ENCODE measurements around the gene MYO7A.
"Not testable (repeated sequence)": the region's sequence is repeated elsewhere in the genome, so short reads cannot be mapped to it uniquely, and the experiment has no call there.

MYO7A gene

DNA sequence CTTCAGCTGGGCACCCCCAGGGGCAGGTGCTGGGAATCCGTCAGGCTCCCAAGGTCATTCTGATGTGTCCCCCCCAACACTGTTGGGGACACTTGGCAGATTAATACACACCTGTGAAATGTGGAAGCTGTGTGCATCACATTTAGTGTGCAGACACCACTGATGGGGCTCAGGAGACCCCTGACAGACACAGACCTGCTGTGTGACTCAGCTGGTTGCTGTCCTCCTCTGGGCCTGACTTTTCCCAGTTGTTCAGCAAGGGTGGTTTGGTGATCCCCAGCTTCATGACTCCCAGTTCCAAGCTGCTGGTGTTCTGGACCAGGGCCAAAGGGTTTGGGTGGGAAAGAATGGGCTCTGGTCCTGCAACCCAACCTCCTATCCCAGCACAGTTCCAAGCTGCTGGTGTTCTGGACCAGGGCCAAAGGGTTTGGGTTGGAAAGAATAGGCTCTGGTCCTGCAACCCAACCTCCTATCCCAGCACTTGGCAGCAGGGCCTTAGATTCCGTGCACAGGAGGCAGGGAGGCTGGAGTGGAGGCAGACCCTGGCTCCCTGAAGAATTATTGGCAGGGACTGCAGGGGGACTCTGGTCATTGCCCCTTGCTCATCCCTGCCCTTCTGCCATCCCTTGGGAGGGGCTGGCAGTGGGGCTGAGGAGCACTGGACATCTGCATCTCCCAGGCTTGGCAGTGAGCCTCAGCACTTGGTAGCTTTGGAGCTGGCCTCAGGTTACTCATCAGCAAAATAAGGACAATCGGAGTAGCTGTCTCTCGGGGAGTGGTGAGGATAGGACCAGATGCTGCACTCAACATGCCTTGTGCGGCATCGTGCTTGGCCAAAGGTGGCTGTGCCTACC, 33.8 kb upstream of the MYO7A start:
- DNase-seq (ENCODE audit: low read depth), result no peak
- TF ChIP-seq, protein P1, sequence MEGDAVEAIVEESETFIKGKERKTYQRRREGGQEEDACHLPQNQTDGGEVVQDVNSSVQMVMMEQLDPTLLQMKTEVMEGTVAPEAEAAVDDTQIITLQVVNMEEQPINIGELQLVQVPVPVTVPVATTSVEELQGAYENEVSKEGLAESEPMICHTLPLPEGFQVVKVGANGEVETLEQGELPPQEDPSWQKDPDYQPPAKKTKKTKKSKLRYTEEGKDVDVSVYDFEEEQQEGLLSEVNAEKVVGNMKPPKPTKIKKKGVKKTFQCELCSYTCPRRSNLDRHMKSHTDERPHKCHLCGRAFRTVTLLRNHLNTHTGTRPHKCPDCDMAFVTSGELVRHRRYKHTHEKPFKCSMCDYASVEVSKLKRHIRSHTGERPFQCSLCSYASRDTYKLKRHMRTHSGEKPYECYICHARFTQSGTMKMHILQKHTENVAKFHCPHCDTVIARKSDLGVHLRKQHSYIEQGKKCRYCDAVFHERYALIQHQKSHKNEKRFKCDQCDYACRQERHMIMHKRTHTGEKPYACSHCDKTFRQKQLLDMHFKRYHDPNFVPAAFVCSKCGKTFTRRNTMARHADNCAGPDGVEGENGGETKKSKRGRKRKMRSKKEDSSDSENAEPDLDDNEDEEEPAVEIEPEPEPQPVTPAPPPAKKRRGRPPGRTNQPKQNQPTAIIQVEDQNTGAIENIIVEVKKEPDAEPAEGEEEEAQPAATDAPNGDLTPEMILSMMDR (IDR thresholded peaks at IDR 0.05; ENCODE audit: insufficient read depth, low read depth, low read length, missing control alignments), result no peak
- H3K4me3 ChIP-seq (ENCODE audit: low read depth, low read length), result no peak overlapping the region

GRCh38 chr11:77094841-77095365, 33.1 kb upstream of the MYO7A start:
- DNase-seq (ENCODE audit: low read depth), result no peak
- TF ChIP-seq, protein P1 (IDR thresholded peaks at IDR 0.05; ENCODE audit: insufficient read depth, low read depth, low read length, missing control alignments), result no peak
- H3K4me3 ChIP-seq (ENCODE audit: low read depth, low read length), result no peak overlapping the region

DNA sequence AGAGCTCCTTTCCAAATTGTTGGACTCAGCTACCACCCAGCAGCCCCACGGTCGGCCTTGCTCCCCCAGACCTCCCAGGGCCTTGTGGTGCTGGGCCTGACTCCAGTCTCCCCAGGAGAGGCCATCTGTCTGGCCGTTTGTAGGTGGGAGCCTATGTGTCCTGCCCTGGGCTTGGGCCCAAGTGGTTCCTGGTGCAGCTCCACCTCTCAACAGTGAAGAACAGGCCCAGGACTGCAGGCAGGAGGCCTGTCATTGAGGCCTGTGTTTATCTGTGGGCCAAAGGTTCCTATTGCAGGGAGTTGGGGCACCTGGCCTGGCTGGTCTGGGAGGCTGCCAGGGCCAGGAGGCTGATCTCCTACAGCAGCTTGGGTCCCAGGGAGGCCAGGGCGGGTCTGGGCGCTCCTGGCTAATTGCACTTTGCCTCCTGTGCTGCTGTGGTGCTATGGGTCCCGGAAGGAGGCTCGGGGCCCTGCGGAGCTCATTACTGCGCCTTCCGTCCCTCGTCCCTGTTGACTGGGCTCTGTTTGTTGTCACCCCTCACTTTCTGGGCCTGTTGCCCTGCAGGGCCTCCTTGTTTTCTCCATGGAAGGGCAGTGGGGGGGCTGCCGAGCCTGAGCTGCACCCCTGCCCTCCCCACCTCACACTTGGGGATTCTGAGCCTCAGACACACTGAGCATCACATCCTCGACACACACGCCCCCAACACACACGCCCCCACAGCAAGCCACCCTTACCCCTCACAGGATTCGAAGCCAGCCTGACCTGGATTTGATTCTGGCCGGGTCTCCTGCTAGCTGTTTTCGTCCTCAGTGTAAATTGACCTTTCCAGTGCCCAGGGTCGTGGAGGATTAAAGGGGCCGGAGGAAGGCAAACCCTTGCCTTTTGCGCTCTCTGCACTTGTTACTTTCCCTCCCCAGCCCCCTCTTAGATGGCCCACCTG, 32.2 kb upstream of the MYO7A start:
- no peak for DNase-seq (ENCODE audit: low read depth)
- H3K4me3 ChIP-seq (ENCODE audit: low read depth, low read length), result no peak overlapping the region
- TF ChIP-seq, protein P1 (IDR thresholded peaks at IDR 0.05; ENCODE audit: insufficient read depth, low read depth, low read length, missing control alignments), result no peak

- no peak overlapping the region for H3K4me3 ChIP-seq (ENCODE audit: low read depth, low read length)
- TF ChIP-seq, protein P1 (IDR thresholded peaks at IDR 0.05; ENCODE audit: insufficient read depth, low read depth, low read length, missing control alignments), result no peak
- no peak for DNase-seq (ENCODE audit: low read depth)
These were observed 31.4 kb upstream of the MYO7A start for GRCh38 chr11:77096591-77097019.

DNA sequence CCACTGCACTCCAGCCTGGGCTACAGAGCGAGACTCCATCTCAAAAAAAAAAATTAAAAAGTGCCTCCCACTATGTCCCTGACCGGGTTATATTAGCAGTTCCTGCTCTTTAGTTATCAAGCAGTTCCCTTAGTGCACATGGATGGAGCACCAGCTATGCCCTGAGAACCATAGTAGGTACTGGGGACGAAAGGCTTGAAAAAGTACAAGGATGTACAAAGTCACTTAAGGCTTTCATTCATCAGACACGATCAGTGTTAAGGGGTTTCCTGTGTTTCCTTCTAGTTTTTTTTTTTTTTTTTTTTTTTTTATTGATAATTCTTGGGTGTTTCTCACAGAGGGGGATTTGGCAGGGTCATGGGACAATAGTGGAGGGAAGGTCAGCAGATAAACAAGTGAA, 30.9 kb upstream of the MYO7A start:
- not testable (repeated sequence) for DNase-seq (ENCODE audit: low read depth); H3K4me3 ChIP-seq (ENCODE audit: low read depth, low read length)

- no peak for DNase-seq (ENCODE audit: low read depth)
- H3K4me3 ChIP-seq (ENCODE audit: low read depth, low read length), result no peak overlapping the region
- TF ChIP-seq, protein P1 (IDR thresholded peaks at IDR 0.05; ENCODE audit: insufficient read depth, low read depth, low read length, missing control alignments), result no peak
These were observed 27.6 kb upstream of the MYO7A start for GRCh38 chr11:77100166-77101042.
